Activated CD4-positive, alpha-beta T cell treated with anti-CD3 and anti-CD28 coated beads for 24 hours (primary cell): ENCODE results near the gene GJA4.
"Not testable (repeated sequence)": the region's sequence is repeated elsewhere in the genome, so short reads cannot be mapped to it uniquely, and the experiment has no call there.

Experiments used
- DNase-seq, 2 donors: peaks; one replicate each; pipeline ENCODE4 v3.0.0-alpha.2; 2020; ENCODE audit warnings: low read depth in 2 of 2

Gene GJA4

DNA sequence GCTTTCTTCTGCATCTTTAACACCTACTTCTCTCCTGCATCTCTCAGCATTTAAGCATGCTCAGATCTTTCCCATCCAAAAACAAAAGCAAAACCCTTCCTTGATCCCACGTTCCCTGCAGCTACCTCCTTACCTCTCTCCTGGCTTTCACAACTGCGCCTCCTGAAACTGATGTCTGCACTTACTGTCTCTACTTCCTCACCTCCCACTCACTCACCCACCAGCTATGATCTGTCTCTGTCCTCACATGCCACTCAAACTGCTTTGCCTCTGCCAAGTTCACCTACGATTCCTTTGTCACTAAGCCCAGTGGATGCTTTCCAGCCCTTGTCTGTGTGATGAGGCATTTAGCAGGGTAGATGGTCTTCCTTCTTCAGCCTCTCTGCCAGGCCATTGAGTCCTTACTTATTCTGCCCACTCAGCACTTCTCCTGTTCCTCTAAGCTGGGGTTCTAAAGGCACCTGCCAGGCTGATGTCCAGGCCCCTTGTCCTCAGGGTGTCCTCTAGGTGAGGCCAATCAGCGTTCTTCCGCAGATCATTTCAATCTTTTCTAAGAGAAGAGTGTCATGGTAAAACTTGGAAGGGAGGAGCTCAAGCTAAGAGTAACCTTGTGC is 21.8 kb upstream of the GJA4 start:
- no peak for DNase-seq

DNA sequence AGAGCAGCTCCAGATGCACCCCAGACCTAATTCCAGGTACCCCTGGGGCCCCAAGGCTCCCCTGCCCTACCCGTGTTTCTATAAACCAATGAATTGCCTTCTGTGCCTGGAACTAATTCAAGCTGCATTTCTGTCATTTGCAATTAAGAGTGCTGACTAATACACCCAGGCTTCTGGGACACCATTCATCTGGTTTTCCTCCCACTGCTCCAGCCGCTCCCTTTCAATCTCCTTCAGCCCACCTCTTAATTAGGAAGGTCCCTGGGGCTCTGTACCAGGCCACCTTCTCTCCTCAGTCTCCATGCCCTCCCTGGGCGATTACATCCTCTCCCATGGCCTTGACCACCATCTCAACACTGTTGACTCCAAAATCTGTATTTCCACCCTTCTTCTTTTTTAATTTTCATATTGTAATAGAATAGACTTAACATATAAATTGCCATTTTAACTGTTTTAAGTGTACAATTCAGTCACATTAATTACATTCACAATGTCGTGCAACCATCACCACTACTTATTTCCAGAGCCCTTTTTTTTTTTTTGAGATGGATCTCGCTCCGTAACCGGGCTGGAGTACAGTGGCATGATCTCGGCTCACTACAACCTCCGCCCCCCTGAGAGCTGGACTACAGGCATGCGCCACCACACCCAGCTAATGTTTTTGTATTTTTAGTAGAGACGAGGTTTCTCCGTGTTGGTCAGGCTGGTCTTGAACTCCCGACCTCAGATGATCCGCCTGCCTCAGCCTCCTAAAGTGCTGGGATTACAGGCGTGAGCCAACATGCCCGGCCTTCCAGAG is 21.0 kb upstream of the GJA4 start:
- no peak for DNase-seq

DNA sequence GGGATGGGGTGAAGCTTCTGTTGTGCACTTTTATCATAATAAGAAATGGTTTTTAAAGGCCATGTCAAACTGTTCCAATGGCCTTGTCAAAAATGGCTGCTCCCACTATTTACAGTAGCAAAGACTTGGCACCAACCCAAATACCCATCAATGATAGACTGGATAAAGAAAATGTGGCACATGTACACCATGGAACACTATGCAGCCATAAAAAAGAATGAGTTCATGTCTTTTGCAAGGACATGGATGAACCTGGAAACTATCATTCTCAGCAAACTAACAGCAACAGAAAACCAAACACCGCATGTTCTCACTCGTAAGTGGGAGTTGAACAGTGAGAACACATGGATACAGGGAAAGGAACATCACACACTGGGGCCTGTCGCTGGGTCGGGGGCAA is 19.7 kb upstream of the GJA4 start:
- DNase-seq: not testable (repeated sequence)

DNA sequence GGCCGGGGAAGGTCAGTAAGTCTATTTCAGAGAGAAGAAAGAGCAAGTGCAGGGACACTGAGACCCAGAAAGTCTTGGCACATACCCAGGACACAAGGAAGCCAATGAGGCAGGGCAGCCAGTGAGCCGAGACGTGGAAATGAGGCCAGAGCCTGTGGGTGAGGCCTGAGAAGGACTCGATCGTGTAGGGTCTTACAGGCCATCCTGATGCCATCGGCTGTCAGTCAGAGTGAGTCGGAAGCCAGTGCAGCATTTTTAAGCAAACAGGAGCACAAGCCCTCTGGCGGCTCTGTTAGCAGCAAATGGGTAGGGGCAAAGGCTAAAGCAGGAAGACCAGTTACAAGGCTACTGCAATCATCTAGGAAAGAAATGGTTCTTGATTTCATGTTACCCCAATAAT is 17.8 kb upstream of the GJA4 start:
- no peak for DNase-seq

DNA sequence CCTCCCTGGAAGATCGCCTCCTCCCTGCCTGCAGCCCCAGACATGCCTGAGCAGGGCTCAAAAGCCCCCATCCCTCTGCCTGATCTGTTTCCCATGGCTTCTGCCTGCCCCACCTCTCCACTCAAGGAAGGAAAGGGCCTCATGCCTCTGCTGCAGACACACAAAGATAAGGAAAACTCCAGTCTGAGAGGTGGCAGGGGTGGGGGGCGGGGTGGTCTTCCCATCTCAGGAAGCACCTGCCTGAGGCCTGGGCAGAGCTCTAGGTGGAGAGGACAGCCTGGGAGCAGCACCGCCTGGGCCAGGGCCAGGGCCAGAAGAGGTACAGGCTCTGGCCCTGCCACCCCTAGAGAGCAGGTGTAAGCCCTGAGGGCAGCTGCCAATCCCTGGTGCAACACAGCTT is 15.9 kb upstream of the GJA4 start:
- no peak for DNase-seq

DNA sequence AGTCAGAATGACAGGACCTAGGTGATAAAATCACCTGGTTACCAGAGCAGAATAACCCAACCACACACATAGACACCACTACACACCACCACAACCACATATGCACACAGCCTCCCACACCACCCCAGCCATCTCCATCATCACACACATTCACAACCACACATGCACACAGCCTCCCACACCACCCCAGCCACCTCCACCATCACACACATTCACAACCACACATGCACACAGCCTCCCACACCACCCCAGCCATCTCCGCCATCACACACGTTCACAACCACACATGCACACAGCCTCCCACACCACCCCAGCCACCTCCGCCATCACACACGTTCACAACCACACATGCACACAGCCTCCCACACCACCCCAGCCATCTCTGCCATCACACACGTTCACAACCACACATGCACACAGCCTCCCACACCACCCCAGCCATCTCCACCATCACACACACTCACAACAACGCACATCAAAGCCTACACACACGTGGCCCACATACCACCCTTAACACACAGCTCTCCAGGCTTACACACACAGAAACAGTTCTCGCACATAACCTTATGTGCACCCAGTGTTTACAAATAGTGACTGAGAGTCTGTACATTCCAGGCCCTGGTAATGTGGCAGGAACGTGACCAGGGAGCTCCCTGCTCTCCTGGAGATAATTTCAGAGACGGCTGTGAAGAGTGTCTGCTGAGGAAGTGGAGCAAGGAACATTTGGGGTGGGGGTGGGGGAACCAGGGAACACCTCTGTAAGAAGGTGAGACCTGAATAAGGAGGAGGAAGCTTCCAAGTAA is 15.1 kb upstream of the GJA4 start:
- DNase-seq: no peak

DNA sequence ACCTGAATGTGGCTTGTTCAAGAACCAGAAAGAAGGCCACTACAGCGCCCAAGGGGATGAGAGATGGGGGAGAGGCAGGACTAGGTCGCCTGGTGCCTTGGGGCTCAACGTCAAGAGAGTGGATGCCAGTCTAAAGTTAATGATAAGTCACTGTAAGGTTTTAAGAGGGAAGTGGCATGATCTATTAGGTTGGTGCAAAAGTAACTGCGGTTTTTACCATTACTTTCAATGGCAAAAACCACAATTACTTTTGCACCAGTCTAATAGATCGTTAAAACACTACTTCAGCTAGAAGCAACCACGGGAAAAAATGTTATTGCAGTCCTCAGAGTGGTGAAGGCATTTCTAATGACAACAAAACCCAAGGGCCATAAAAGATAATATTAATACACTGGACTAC is 14.4 kb upstream of the GJA4 start:
- DNase-seq: no peak

DNA sequence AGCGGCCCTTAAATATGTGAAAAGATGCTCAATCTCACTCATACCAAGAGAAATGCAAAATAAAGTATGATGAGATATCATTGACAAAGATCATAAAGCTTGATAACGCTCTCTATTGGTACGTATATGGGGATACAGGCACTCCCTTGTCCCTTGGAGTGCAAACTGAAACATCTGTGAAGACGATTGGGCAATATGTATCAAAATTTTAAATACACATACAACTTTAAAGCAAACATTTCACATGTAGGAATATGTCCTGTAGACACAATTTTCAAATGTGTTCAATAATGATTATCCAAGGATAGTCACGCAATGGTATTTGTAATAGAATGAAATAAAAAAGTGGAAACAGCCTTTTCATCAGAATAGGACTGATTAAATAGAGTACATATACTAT is 13.8 kb upstream of the GJA4 start:
- DNase-seq: no peak

DNA sequence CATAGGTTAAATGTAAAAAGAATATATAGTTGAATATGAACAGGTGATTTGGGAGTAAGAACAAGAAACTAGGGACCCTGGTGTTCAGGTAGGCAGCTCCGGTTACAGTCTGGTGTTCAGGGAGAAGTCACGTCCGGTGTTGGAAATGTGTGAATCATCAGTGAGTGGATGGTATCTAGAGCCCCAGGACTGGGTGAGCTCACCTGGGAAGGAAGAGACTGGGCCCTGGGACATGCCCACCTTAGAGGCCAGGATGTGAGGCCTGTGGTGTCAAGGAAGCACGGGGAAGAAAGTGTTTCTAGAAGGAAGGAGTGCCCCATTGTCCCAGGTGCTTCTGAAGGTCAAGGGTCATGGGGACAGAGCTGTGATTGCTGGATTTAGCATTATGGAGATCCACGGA is 13.3 kb upstream of the GJA4 start:
- no peak for DNase-seq

DNA sequence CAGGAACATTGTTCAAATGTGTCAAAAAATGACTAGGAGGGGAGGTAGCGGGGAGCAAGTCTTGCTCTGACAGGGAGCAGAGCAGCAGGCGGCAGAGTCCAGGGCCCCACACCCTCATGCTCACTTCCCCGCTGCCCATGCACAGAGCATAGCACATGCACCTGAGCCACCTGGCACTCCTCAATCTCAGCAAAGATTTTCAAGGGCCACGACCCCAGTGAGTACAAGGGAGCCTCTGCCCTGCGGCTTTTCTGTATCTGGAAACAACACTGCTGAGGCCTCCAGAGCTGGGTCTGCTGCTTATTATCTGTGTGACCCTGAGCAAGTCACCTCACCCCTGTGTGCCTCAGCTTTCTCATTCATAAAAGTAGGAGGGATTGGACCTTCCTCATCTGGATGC is 12.8 kb upstream of the GJA4 start:
- no peak for DNase-seq

DNA sequence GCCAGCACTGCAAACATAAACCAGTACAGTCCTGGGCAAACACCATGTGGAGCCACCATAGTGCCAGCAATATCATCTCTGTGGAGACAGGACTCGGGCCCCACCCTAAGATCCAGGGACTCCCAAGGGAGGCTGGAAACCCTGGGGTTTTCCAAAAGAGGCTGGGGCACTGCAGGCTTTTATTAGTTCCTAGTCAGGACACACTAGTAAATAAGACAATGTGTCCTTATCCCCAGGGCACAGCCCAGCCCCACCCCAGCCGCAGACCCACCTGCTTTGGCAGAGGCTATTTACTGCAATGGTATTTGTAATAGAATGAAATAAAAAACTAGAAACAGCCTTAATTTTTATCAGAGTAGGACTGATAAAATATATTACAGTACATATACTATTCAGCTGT is 12.3 kb upstream of the GJA4 start:
- no peak for DNase-seq

DNA sequence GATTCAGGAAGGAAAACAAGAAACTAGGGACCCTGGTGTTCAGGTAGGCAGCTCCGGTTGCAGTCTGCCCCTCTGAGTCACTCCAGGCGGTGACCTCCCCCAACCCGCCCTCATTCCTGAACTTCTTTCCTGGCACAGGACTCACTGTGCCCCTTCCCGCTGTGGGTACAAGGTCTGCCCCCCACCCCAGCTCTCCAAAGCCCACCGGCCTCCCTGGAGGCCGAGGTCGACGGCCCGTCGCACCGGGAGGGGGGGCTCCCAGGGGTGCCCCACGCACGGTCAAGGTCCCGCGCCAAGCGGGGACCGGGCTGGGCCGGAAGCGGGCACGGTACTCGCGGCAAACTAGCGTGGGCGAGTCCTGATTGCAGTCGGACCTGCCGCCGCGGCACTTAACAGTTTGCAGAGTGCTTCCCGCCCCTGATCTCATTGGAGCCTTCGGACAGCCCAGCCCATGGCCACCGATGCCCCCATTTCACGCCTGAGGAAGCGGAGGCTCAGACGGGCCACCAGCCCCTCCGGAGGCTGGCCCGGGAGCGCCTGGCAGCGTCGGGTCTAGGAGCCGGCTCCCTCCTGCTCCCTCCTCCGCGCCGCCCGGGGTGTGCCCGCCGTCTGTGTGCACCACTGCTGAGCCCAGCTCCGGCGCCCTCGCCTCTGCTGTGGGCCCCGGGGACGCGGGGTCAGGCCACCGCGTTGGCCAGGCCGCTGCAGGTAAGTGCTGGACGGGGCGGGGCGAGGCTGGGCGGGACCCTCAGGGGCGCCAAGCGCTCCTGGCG is 11.5 kb upstream of the GJA4 start, which contains the start of gene GJB3:
Gene GJB3, plus strand, starts transcription at position 144 of the 773 bp plus-strand sequence. CDS start 3,549 bp downstream, outside the sequence.
- DNase-seq: no peak

DNA sequence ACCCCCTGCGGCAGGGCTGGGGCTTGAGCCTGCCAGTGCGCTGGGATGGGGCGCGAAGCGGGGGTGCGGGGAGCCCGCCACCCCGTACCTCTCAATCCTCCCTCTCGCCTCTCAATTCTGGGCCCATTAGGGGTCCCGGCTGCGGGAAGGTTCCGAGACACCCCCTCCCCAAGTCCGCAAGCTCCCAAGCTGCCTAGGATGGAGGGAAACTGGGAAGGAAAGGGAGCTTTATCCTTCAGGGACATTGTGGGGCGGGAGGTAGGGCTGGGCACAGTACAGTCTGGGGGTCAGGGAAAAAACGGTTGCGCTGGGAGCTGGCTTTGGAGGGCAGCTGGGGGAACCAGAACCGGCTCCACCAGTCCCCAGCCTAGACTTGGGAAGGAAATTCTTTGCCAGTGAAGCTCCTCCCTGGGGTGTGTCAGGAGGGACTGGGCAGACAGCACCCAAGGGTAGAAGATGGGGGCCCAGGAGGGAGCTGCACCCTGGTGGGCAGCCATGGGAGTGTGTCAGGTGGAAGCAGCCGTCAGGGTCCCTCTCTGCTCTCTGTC is 10.9 kb upstream of the GJA4 start:
- no peak for DNase-seq

DNA sequence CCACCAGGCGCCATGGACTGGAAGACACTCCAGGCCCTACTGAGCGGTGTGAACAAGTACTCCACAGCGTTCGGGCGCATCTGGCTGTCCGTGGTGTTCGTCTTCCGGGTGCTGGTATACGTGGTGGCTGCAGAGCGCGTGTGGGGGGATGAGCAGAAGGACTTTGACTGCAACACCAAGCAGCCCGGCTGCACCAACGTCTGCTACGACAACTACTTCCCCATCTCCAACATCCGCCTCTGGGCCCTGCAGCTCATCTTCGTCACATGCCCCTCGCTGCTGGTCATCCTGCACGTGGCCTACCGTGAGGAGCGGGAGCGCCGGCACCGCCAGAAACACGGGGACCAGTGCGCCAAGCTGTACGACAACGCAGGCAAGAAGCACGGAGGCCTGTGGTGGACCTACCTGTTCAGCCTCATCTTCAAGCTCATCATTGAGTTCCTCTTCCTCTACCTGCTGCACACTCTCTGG is 8.0 kb upstream of the GJA4 start:
- no peak for DNase-seq

DNA sequence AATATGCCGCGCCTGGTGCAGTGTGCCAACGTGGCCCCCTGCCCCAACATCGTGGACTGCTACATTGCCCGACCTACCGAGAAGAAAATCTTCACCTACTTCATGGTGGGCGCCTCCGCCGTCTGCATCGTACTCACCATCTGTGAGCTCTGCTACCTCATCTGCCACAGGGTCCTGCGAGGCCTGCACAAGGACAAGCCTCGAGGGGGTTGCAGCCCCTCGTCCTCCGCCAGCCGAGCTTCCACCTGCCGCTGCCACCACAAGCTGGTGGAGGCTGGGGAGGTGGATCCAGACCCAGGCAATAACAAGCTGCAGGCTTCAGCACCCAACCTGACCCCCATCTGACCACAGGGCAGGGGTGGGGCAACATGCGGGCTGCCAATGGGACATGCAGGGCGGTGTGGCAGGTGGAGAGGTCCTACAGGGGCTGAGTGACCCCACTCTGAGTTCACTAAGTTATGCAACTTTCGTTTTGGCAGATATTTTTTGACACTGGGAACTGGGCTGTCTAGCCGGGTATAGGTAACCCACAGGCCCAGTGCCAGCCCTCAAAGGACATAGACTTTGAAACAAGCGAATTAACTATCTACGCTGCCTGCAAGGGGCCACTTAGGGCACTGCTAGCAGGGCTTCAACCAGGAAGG is 7.4 kb upstream of the GJA4 start:
- DNase-seq: no peak

DNA sequence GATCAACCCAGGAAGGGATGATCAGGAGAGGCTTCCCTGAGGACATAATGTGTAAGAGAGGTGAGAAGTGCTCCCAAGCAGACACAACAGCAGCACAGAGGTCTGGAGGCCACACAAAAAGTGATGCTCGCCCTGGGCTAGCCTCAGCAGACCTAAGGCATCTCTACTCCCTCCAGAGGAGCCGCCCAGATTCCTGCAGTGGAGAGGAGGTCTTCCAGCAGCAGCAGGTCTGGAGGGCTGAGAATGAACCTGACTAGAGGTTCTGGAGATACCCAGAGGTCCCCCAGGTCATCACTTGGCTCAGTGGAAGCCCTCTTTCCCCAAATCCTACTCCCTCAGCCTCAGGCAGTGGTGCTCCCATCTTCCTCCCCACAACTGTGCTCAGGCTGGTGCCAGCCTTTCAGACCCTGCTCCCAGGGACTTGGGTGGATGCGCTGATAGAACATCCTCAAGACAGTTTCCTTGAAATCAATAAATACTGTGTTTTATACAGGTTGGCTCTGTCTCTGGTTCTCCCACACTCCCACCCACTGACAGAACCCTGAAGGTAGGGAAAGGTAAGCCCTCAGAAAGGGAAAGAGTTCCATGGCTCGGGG is 6.8 kb upstream of the GJA4 start:
- no peak for DNase-seq

DNA sequence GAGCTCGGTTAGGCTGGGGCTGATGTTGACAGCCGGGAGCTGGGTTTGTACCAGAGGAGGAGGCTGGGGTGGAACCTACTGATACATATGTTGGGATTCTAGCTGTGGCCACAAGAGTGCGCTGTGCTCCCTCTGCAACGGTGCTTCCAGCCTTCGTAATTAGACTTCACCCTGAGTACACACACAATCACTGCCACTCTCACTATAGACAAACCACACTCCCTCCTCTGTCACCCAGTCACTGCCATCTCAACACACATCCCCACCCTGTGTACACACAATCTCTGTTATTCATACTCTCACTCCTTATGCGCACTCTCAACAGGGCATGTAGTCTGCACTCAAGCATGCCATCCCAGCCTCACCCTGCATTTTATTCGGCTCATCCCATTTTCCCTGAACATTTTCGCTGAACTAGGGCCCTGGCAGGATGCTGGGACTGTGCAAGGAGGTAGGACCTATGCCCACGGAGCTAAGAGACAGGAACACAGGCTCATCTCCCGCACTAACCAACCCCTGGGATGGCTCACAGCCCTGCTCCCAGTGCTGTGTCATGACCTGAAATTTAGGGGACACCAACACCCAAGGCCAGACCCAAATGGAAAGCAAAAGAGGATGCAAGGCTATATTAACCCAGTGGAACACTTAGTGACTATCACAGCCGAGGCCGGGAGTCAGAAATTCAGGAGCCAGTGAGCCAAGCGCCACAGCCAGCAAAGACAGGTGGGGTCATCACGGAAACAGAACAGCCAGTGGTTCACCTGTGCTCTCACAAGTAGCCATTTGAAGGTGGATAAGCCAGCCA is 6.1 kb upstream of the GJA4 start:
- DNase-seq: peak; percentile 39 to 49

DNA sequence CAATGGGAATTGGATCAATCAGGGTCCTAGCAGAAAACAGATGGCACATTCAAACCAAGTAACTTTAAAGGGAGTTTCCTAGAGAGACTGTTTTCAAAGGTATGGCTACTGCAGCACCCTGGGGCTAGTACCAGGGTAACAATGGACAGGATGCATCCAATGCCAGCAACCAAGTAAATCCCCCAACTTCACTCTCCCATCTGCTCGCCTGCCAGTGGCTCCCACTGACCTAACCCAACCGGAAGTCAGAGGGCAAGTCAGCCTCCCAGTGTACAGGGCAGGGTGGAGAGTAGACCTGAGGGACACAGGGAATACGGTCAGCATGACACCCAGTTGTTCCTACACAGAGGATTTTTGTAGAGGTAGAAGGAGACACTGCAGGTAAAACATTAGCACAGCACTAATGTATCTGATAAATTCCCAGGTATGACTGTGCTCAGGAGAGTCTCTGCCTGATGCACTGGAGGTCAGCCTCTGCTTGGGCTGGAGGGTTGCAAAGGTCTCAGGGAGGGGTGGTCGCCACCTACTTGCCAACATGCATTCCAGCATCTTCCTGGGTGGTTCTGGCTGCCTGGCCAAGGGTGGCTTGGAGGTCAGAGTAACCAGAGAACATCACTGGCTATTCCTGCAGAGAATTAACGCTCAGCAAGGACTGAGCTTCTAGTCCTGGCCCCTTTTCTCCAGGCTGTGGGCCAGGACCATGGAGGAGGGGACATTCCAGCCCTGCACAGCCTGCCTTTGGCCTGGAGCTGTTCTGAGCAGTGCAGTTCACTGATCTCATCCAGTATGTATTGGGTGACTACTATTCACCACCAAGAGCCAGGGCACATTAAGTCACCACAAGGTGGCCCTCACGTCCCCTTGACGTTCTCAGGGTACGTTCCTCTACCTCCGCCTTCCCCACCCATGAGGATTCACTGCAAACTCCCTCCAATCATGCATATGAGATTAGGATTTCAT is 5.1 kb upstream of the GJA4 start:
- DNase-seq: no peak

DNA sequence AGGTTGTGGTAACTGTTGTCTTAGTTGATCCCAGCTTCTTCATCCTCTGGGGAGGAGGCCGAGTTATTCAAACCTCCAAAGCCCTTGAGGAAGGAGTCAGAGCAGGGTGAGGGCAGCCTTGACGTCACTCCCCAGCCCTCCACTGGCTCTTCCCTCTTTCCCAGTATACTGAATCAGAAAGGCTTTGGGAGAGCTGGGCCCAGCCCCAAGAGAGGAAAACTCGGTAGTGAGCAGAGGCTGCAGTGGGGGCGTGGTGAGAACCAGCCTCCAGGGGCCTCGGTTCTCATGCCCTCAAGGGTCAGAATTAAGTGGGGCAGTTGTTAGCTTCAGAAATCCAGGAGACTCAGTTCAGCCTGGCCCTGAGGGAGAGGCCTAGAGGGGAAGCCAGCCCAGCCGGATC is 1.8 kb upstream of the GJA4 start:
- no peak for DNase-seq
